ENCODE measurements around the gene HMGB1.

DNA sequence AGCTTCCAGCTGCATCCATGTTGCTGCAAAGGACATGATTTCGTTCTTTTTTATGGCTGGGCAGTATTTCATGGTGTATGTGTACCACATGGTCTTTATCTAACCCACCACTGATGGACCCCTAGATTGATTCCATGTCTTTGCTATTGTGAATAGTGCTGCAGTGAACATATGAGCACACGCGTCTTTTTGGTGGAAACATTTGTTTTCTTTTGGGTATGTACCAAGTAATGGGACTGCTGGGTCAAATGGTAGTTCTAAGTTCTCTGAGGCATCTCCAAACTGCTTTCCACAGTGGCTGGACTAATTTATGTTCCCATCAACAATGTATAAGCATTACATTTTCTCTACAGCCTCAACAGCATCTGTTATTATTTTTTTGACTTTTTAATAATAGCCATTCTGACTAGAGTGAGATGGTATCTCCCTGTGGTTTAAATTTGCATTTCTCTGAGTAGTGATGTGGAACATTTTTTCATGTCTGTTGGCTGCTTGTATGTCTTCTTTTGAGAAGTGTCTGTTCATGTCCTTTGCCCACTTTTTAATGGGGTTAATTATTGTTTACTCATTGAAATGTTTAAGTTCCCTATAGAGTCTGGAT is 50.2 kb downstream of the HMGB1 start:
- no peak for TF ChIP-seq EZH2 (IDR thresholded peaks at IDR 0.05; ENCODE audit: borderline replicate concordance, low read depth, low read length, severe bottlenecking)
- TF ChIP-seq, protein P1, sequence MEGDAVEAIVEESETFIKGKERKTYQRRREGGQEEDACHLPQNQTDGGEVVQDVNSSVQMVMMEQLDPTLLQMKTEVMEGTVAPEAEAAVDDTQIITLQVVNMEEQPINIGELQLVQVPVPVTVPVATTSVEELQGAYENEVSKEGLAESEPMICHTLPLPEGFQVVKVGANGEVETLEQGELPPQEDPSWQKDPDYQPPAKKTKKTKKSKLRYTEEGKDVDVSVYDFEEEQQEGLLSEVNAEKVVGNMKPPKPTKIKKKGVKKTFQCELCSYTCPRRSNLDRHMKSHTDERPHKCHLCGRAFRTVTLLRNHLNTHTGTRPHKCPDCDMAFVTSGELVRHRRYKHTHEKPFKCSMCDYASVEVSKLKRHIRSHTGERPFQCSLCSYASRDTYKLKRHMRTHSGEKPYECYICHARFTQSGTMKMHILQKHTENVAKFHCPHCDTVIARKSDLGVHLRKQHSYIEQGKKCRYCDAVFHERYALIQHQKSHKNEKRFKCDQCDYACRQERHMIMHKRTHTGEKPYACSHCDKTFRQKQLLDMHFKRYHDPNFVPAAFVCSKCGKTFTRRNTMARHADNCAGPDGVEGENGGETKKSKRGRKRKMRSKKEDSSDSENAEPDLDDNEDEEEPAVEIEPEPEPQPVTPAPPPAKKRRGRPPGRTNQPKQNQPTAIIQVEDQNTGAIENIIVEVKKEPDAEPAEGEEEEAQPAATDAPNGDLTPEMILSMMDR (IDR thresholded peaks at IDR 0.05; ENCODE audit: borderline replicate concordance, extremely low read depth, low read length, poor library complexity, severe bottlenecking), result no peak
